ENCODE data around the gene DOCK9.
"Not testable (repeated sequence)": the region's sequence is repeated elsewhere in the genome, so short reads cannot be mapped to it uniquely, and the experiment has no call there.

Gene DOCK9

GRCh38 chr13:98905199-98905598 is 72.7 kb downstream of the DOCK9 start:
- DNase-seq (ENCODE audit: low read depth), result no peak
- TF ChIP-seq CTCF (IDR thresholded peaks at IDR 0.05; ENCODE audit: low read depth, low read length, missing control alignments), result no peak
- H3K4me3 ChIP-seq (ENCODE audit: low read depth, low read length), result no peak overlapping the region
- in situ Hi-C loops (cut with HindIII; ENCODE audit: low sequenced_read_pairs), result no loop called here

GRCh38 chr13:98900442-98900841 is 77.4 kb downstream of the DOCK9 start:
- no peak for TF ChIP-seq CTCF (IDR thresholded peaks at IDR 0.05; ENCODE audit: low read depth, low read length, missing control alignments)

GRCh38 chr13:98897706-98898105 is 80.2 kb downstream of the DOCK9 start:
- no peak for TF ChIP-seq CTCF (IDR thresholded peaks at IDR 0.05; ENCODE audit: low read depth, low read length, missing control alignments)
- in situ Hi-C loops (cut with HindIII; ENCODE audit: low sequenced_read_pairs), result no loop called here
- H3K4me3 ChIP-seq (ENCODE audit: low read depth, low read length), result no peak overlapping the region
- no peak for DNase-seq (ENCODE audit: low read depth)

More at GRCh38 chr13:98900442-98900841, 77.4 kb downstream of the DOCK9 start:
- in situ Hi-C loops (cut with HindIII; ENCODE audit: low sequenced_read_pairs), result no loop called here
- no peak overlapping the region for H3K4me3 ChIP-seq (ENCODE audit: low read depth, low read length)
- no peak for DNase-seq (ENCODE audit: low read depth)

- in situ Hi-C loops (cut with HindIII; ENCODE audit: low sequenced_read_pairs), result no loop called here
Measured at GRCh38 chr13:98896868-98897144, 81.1 kb downstream of the DOCK9 start.

GRCh38 chr13:98896083-98896867 is 81.6 kb downstream of the DOCK9 start:
- no peak for DNase-seq (ENCODE audit: low read depth)
- H3K4me3 ChIP-seq (ENCODE audit: low read depth, low read length), result no peak overlapping the region
- TF ChIP-seq CTCF (IDR thresholded peaks at IDR 0.05; ENCODE audit: low read depth, low read length, missing control alignments), result no peak
- in situ Hi-C loops (cut with HindIII; ENCODE audit: low sequenced_read_pairs), result no loop called here

More at GRCh38 chr13:98896868-98897144, 81.1 kb downstream of the DOCK9 start:
- no peak overlapping the region for H3K4me3 ChIP-seq (ENCODE audit: low read depth, low read length)
- DNase-seq (ENCODE audit: low read depth), result no peak
- no peak for TF ChIP-seq CTCF (IDR thresholded peaks at IDR 0.05; ENCODE audit: low read depth, low read length, missing control alignments)

- in situ Hi-C loops (cut with HindIII; ENCODE audit: low sequenced_read_pairs); H3K4me3 ChIP-seq (ENCODE audit: low read depth, low read length); DNase-seq (ENCODE audit: low read depth): not testable (repeated sequence)
Measured at GRCh38 chr13:98894814-98895213, 83.0 kb downstream of the DOCK9 start.

GRCh38 chr13:98893371-98893770 is 84.5 kb downstream of the DOCK9 start:
- in situ Hi-C loops (cut with HindIII; ENCODE audit: low sequenced_read_pairs), result no loop called here

More at GRCh38 chr13:98893371-98893770, 84.5 kb downstream of the DOCK9 start:
- no peak for DNase-seq (ENCODE audit: low read depth)
- no peak for TF ChIP-seq CTCF (IDR thresholded peaks at IDR 0.05; ENCODE audit: low read depth, low read length, missing control alignments)
- no peak overlapping the region for H3K4me3 ChIP-seq (ENCODE audit: low read depth, low read length)

Data from astrocyte of the cerebellum (primary cell).